Suppressor macrophage treated with lipopolysaccharide for 1 hour (primary cell): ENCODE results near the gene TMCO5A.

Experiments used
- DNase-seq, 3 donors: peaks; one replicate each; pipeline ENCODE4 v3.0.0-alpha.2; 2020 to 2022

TMCO5A gene

GRCh38 chr15:37978231-37978630, 43.8 kb downstream of the TMCO5A start:
- DNase-seq, result no peak

GRCh38 chr15:37979671-37980409, 45.4 kb downstream of the TMCO5A start:
- no peak for DNase-seq

- DNase-seq, result no peak
Observed at GRCh38 chr15:37981201-37981600, 46.8 kb downstream of the TMCO5A start.

- peak; percentile 6 to 31 (median 26) for DNase-seq
Observed at GRCh38 chr15:37981775-37982174, 47.3 kb downstream of the TMCO5A start.

- no peak for DNase-seq
Observed at GRCh38 chr15:37984368-37984767, 49.9 kb downstream of the TMCO5A start.

- peak; percentile 72 to 88 (median 83) for DNase-seq
Observed at GRCh38 chr15:37995461-37996347, 61.3 kb downstream of the TMCO5A start.
